OCI-LY7 (cell line): ENCODE results near the gene PC. TPM values are rescaled to one million over a fixed set of nuclear protein-coding genes. Genes with fewer than 3 reads are reported as not detected.

ENCODE experiments used
- BruUV-seq: library from RNA; stranded (reverse); fragments of 400-500 nt; replicated peaks from 2 replicates; lab custom pipeline; 2021; lab: Mats Ljungman, UMichigan
- CTCF ChIA-PET: fragments of 300-600 bp; sonication (Branson Sonifier 250); formaldehyde crosslinking; loops from one replicate; lab custom pipeline; 2022; ENCODE audit warnings: antibody characterized with exemption; ENCODE audit not compliant: unreplicated experiment; lab: Charles Lee
- POLR2A ChIA-PET: fragments of 300-600 bp; sonication (Branson Sonifier 250); formaldehyde crosslinking; loops from one replicate; lab custom pipeline; 2022; ENCODE audit warnings: antibody characterized with exemption; lab: Charles Lee
- DNase-seq: peaks from one replicate; pipeline ENCODE4 v3.0.0-alpha.2; 2015; ENCODE audit warnings: low spot score
- H2AFZ ChIP-seq: fragments of 200-600 bp; sonication (generic), shearing (Covaris generic); 2 replicates; pipeline ENCODE4 v1.6.1; 2014; ENCODE audit warnings: mild to moderate bottlenecking, antibody characterized with exemption, low read length, moderate library complexity
- H3K27ac ChIP-seq: fragments of 200-600 bp; sonication (generic); 2 replicates; pipeline ENCODE4 v1.5.1; 2014; ENCODE audit warnings: mixed run types, low read depth, mild to moderate bottlenecking, moderate library complexity, low read length, inconsistent platforms; ENCODE audit not compliant: poor library complexity, severe bottlenecking
- H3K36me3 ChIP-seq: fragments of 200-600 bp; sonication (generic); 2 replicates; pipeline ENCODE4 v1.6.1; 2014; ENCODE audit warnings: mild to moderate bottlenecking, antibody characterized with exemption, low read length, moderate library complexity, mixed read lengths; ENCODE audit not compliant: insufficient read depth
- H3K4me1 ChIP-seq: fragments of 200-600 bp; sonication (generic); 2 replicates; pipeline ENCODE4 v1.5.1; 2014; ENCODE audit warnings: mild to moderate bottlenecking, low read length; ENCODE audit not compliant: insufficient read depth, poor library complexity, severe bottlenecking
- H3K4me2 ChIP-seq: fragments of 200-600 bp; sonication (generic); 2 replicates; pipeline ENCODE4 v1.6.1; 2014; ENCODE audit warnings: mild to moderate bottlenecking, low read length
- H3K4me3 ChIP-seq: fragments of 200-600 bp; sonication (generic); 2 replicates; pipeline ENCODE4 v1.5.1; 2014; ENCODE audit warnings: mild to moderate bottlenecking, low read depth, low read length; ENCODE audit not compliant: poor library complexity, severe bottlenecking
- H3K79me2 ChIP-seq: fragments of 200-600 bp; sonication (generic); 2 replicates; pipeline ENCODE4 v1.6.1; 2016; ENCODE audit warnings: low read depth, mild to moderate bottlenecking, low read length, moderate library complexity, mixed read lengths; ENCODE audit not compliant: insufficient read depth
- H3K9me2 ChIP-seq: fragments of 200-600 bp; sonication (generic); 2 replicates; pipeline ENCODE4 v1.6.1; 2016; ENCODE audit warnings: mild to moderate bottlenecking, low read length, mixed read lengths; ENCODE audit not compliant: insufficient read depth
- H3K9me3 ChIP-seq: fragments of 200-600 bp; sonication (generic); 2 replicates; pipeline ENCODE4 v1.6.1; 2014; ENCODE audit warnings: mild to moderate bottlenecking, mixed run types, low read length, mixed read lengths
- H4K20me1 ChIP-seq: fragments of 200-600 bp; sonication (generic); 2 replicates; pipeline ENCODE4 v1.6.1; 2014; ENCODE audit warnings: mild to moderate bottlenecking, antibody characterized with exemption, low read length, moderate library complexity, mixed read lengths; ENCODE audit not compliant: insufficient read depth
- CTCF ChIP-seq: fragments of 200-600 bp; sonication (generic); conservative IDR thresholded peaks from 2 replicates; pipeline ENCODE4 v1.5.1; 2014; ENCODE audit warnings: mild to moderate bottlenecking, antibody characterized with exemption, low read length, moderate library complexity, mixed read lengths
- EZH2phosphoT487 ChIP-seq: fragments of 200-600 bp; sonication (generic); IDR thresholded peaks from 2 replicates; pipeline ENCODE4 v1.6.1; 2018; ENCODE audit warnings: low read depth, borderline replicate concordance, mild to moderate bottlenecking, mixed run types, antibody characterized with exemption, low read length, moderate library complexity, mixed read lengths
- intact Hi-C: fragments of 100-400 bp; cut with micrococcal nuclease; formaldehyde crosslinking; loops from one replicate; pipeline ENCODE4 v1.10.0; 2022; ENCODE audit not compliant: unreplicated experiment
- total RNA-seq, 2 experiments: library from RNA; depleted of rRNA in 1 of 2; stranded (reverse); fragments of >200 nt in 1 of 2; shearing (Covaris generic) in 1 of 2; gene quantifications; 2 replicates each; pipeline ENCODE4 v1.2.3, GENCODE V29; 2014 to 2022

PC gene
- total RNA-seq, 2 experiments from 2014 or later, result 10.4 to 12.7 TPM

DNA sequence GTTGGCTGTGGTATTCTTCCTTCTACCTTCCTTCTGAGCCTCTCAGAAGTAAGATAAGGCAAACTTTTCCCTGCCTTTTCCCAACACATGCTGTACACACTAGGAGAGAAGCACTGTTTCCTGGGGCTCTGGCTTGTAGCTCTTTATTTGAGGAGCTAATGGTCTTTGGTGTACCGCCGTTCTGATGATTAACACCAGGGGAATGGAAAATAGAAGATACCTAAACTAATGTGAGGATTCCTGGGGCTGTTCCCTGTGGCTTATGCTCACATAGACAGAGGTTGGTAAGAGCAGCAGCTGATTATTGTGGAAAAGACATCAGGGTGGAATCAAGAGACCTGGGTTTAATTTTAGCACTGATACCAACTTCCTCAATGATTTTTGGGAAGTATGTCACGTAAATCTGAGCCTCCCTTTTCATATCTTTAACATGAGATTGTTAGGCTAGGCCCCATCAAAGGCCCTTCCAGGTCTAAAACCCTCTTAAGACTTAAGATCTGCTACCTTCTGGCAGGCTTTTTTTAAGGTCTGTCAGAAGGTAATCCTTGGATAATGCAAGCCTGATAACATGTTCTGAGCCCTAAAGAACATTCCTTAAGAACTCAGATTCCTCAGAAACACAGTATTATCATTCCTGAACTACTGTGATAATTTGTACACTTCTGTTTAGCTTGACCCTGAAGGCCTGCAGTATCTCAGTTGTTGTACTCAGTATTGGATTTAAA lies 139.8 kb downstream of the PC start:
- H3K4me3 ChIP-seq, result no peak overlapping the region
- H4K20me1 ChIP-seq, result no peaks in the 10 kb centered on the region
- no TSS peak for BruUV-seq
- peaks cover 13% of the 10 kb centered on the region for H3K4me1 ChIP-seq
- H3K4me2 ChIP-seq, result no peak overlapping the region
- intact Hi-C loops, result no loop called here
- no peak for TF ChIP-seq CTCF
- no peak for TF ChIP-seq EZH2phosphoT487
- no peak overlapping the region for H2AFZ ChIP-seq
- no peaks in the 10 kb centered on the region for H3K9me3 ChIP-seq
- CTCF ChIA-PET, result no interaction called here
- no peak for DNase-seq
- H3K79me2 ChIP-seq, result no peaks in the 10 kb centered on the region
- peaks cover 60% of the 10 kb centered on the region for H3K36me3 ChIP-seq
- no peaks in the 10 kb centered on the region for H3K9me2 ChIP-seq
- POLR2A ChIA-PET, result no interaction called here
- H3K27ac ChIP-seq, result no peak overlapping the region

DNA sequence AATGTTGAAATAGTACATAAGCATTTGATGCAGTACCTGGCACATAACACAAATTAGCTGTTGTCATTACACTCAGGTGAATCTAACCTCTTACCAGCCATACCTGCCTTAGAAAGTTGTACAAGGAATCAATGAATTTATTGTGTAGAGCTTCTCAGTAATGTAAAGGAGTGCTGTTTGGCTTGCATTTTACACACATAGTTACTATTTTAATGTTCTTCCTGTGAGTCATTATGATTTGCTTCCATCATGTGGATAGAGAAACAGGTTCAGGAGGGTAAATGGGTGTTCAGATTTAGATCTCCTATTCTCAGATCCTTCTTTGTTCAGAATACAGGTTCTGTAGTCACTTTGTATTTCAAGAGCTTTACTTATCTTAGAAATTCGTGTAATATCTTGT lies 142.5 kb downstream of the PC start:
- no peak overlapping the region for H3K27ac ChIP-seq
- peaks cover 55% of the 10 kb centered on the region for H3K36me3 ChIP-seq
- no peaks in the 10 kb centered on the region for H3K9me3 ChIP-seq
- no TSS peak for BruUV-seq
- H4K20me1 ChIP-seq, result no peaks in the 10 kb centered on the region
- H3K4me2 ChIP-seq, result peak overlapping the region; percentile 45
- peaks cover 13% of the 10 kb centered on the region for H3K4me1 ChIP-seq
- ChIA-PET POLR2A (interaction anchor here (1.4 to 1.6 kb wide), 2 partner anchors 15 to 18 kb away, joined by 3 to 4 read pairs; no protein-coding TSS in a partner anchor), CTCF (no interaction called here)
- H3K4me3 ChIP-seq, result no peak overlapping the region
- H2AFZ ChIP-seq, result no peak overlapping the region
- no peak for DNase-seq
- TF ChIP-seq EZH2phosphoT487, result no peak
- TF ChIP-seq CTCF, result 0 out of 2 replicates have a peak, but pooled peaks have one; percentile 8
- intact Hi-C loops, result no loop called here
- no peaks in the 10 kb centered on the region for H3K9me2 ChIP-seq
- H3K79me2 ChIP-seq, result no peaks in the 10 kb centered on the region

- TF ChIP-seq CTCF (no peak), EZH2phosphoT487 (no peak)
- Histone ChIP-seq H3K27ac (no peak overlapping the region), H3K4me1 (peaks cover 13% of the 10 kb centered on the region), H2AFZ (no peak overlapping the region), H3K9me2 (no peaks in the 10 kb centered on the region), H4K20me1 (no peaks in the 10 kb centered on the region), H3K79me2 (no peaks in the 10 kb centered on the region), H3K4me2 (no peak overlapping the region), H3K36me3 (peaks cover 49% of the 10 kb centered on the region), H3K9me3 (no peaks in the 10 kb centered on the region), H3K4me3 (no peak overlapping the region)
- intact Hi-C loops, result no loop called here
- ChIA-PET CTCF (no interaction called here), POLR2A (interaction anchor here (0.5 to 1.6 kb wide), 4 partner anchors 9 to 1562 kb away, joined by 3 to 4 read pairs (median 3); no protein-coding TSS in a partner anchor)
- BruUV-seq, result no TSS peak
- no peak for DNase-seq
These were observed 143.5 kb downstream of the PC start for GRCh38 chr11:66814678-66815077.
